Stomach (tissue), 9 donors: ENCODE measurements around the gene CGGBP1. TPM values are rescaled to one million over a fixed set of nuclear protein-coding genes. Genes with fewer than 3 reads are reported as not detected.

Source experiments
- DNase-seq, 2 donors: peaks; one replicate each; pipeline versions ENCODE4 v3.0.0 to v3.0.0-alpha.2; 2013 to 2019
- H3K27ac ChIP-seq, 5 donors: fragments of 200-600 bp in 4 of 5; sonication (generic) in 4 of 5; one replicate each; pipeline ENCODE4 v1.5.1; 2013 to 2019; ENCODE audit warnings: mild to moderate bottlenecking in 1 of 5, moderate library complexity in 1 of 5
- H3K27me3 ChIP-seq, 3 donors: fragments of 200-600 bp; sonication (generic); one replicate each; pipeline ENCODE4 v1.5.1; 2017 to 2019; ENCODE audit warnings: mixed run types in 1 of 3
- H3K36me3 ChIP-seq, 4 donors: fragments of 200-600 bp; sonication (generic); 1 replicate in 3 of 4; 2 replicates in 1 of 4; pipeline ENCODE4 v1.5.1; 2016 to 2019
- H3K4me1 ChIP-seq, 4 donors: fragments of 200-600 bp; sonication (generic); one replicate each; pipeline ENCODE4 v1.5.1; 2016 to 2019
- H3K4me3 ChIP-seq, 4 donors: fragments of 200-600 bp; sonication (generic) in 3 of 4; one replicate each; pipeline ENCODE4 v1.5.1; 2016 to 2019; ENCODE audit warnings: mild to moderate bottlenecking in 1 of 4
- H3K9me3 ChIP-seq, 4 donors: fragments of 200-600 bp; sonication (generic); one replicate each; pipeline ENCODE4 v1.5.1; 2016 to 2019
- EP300 ChIP-seq: sonication (generic); formaldehyde crosslinking; IDR thresholded peaks from one replicate; pipeline ENCODE4 v1.6.1; 2017; ENCODE audit warnings: antibody characterized with exemption
- POLR2A ChIP-seq, 4 donors: fragments of 450-650 bp; IDR thresholded peaks; one replicate each; pipeline ENCODE4 v1.6.1; 2016; ENCODE audit warnings: antibody characterized with exemption in 4 of 4, control low read depth in 2 of 4, mild to moderate bottlenecking in 1 of 4, moderate library complexity in 1 of 4
- POLR2AphosphoS5 ChIP-seq, 3 donors: sonication (generic); formaldehyde crosslinking; IDR thresholded peaks; one replicate each; pipeline ENCODE4 v1.6.1; 2016; ENCODE audit warnings: antibody characterized with exemption in 3 of 3
- WGBS, 5 donors: extraction: QIAGEN DNeasy Blood & Tissue Kit in 3 of 5; methylation state at CpG; one replicate each; pipeline versions ENCODE4 v1.1.5 to v1.1.7; 2013 to 2018; 5-methylcytosine and 5-hydroxymethylcytosine counted together
- intact Hi-C: fragments of 100-400 bp; cut with DNase I; formaldehyde crosslinking; loops from one replicate; pipeline ENCODE4 v1.15.1; 2023; ENCODE audit warnings: low total_unique reads
- polyA plus RNA-seq, 3 donors: library from polyadenylated mRNA; stranded (reverse); fragments of 200-250 nt; gene quantifications; one replicate each; pipeline ENCODE4 v1.2.3, GENCODE V29; 2013
- total RNA-seq, 5 donors: library from RNA; depleted of rRNA; stranded (reverse); fragments of >200 nt; gene quantifications; one replicate each; pipeline versions ENCODE4 v1.1.0 to v1.2.3, GENCODE V29; 2014 to 2016
- TF ChIP-seq, protein P1 (sequence below), 7 experiments: fragments of 450-650 bp in 4 of 7; fragments of 200-600 bp in 3 of 7; sonication (generic) in 3 of 7; IDR thresholded peaks; one replicate each; pipeline ENCODE4 v1.5.1; 2016 to 2019; ENCODE audit warnings: antibody characterized with exemption in 7 of 7, control low read depth in 2 of 7, mild to moderate bottlenecking in 1 of 7
- donor health status: healthy with polysubstance abuse.
- donor health status: Bipolar disorder and iron deficiency.
- donor health status: healthy.

The CGGBP1 gene
- total and polyA plus RNA-seq, 8 donors: 27.4 to 146 (median 33.8) TPM

DNA sequence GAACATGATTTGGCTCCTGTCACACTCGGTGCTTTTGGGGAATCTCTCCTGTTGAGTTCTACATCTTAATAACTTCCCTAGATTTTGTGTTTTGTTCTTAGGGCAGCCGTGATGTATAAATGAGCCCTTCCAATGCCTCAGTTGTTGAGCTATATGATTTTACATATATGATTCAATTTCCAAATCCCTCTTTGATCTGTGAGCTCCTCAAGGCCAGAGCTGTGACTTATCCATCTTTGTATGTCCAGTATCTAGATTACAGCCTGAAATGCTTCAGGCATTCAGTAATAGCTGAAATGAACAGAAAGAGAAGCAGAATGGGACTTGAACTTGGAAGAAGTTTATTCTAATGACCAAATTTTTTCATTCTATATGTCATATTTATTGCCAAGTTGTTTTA is 26.6 kb downstream of the CGGBP1 start:
- Histone ChIP-seq H3K36me3 (no peaks in the 10 kb centered on the region), H3K4me3 (peak overlapping the region; percentile 29 to 40 (median 38)), H3K27ac (peak overlapping the region in 4 of 5 donors; percentile 39 to 67 (median 60)), H3K4me1 (peaks cover 0 to 32% (median 14%) of the 10 kb centered on the region in 4 donors), H3K9me3 (peaks cover 0 to 6% (median 0%) of the 10 kb centered on the region in 4 donors), H3K27me3 (no peaks in the 10 kb centered on the region)
- intact Hi-C loops: no loop called here
- TF ChIP-seq EP300: no peak
- TF ChIP-seq, protein P1, sequence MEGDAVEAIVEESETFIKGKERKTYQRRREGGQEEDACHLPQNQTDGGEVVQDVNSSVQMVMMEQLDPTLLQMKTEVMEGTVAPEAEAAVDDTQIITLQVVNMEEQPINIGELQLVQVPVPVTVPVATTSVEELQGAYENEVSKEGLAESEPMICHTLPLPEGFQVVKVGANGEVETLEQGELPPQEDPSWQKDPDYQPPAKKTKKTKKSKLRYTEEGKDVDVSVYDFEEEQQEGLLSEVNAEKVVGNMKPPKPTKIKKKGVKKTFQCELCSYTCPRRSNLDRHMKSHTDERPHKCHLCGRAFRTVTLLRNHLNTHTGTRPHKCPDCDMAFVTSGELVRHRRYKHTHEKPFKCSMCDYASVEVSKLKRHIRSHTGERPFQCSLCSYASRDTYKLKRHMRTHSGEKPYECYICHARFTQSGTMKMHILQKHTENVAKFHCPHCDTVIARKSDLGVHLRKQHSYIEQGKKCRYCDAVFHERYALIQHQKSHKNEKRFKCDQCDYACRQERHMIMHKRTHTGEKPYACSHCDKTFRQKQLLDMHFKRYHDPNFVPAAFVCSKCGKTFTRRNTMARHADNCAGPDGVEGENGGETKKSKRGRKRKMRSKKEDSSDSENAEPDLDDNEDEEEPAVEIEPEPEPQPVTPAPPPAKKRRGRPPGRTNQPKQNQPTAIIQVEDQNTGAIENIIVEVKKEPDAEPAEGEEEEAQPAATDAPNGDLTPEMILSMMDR (IDR thresholded peaks at IDR 0.05): no peak
- TF ChIP-seq POLR2A (IDR thresholded peaks at IDR 0.05): no peak
- no peak for TF ChIP-seq POLR2AphosphoS5 (IDR thresholded peaks at IDR 0.05)
- 36 to 51% (median 46%) methylated on average over 2 of the region's 2 CpGs for WGBS, 5 donors
- DNase-seq: no peak

DNA sequence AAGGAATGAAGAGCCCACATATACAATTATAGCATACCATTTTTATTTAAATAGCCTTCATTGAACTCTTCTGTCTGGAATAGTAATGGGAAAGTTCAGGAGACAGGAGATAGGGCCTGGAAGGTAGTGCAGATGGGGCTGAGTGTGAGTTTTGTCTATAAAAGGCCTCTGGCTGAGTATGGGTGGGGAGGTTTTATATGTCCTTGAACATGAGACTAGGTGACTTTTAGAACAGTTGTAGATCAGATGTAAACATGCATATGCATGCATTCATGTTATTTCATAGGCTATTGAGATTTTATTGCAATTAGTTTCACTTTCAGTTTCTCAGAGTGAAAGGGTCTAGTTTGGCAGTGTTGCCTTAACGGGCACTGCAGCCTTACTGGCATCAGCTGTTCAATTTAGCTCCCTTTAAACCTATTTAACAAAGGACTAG is 27.1 kb downstream of the CGGBP1 start:
- no peaks in the 10 kb centered on the region for H3K36me3 ChIP-seq
- peaks cover 0 to 32% (median 14%) of the 10 kb centered on the region in 4 donors for H3K4me1 ChIP-seq
- DNase-seq: peak in 1 of 2 donors; percentile 52
- TF ChIP-seq, protein P1 (IDR thresholded peaks at IDR 0.05): no peak
- TF ChIP-seq POLR2A (IDR thresholded peaks at IDR 0.05): no peak
- TF ChIP-seq EP300: no peak
- TF ChIP-seq POLR2AphosphoS5 (IDR thresholded peaks at IDR 0.05): no peak
- intact Hi-C loops: no loop called here
- H3K27ac ChIP-seq: peak overlapping the region in 4 of 5 donors; percentile 39 to 67 (median 60)
- H3K9me3 ChIP-seq: peaks cover 0 to 6% (median 1%) of the 10 kb centered on the region in 4 donors
- H3K4me3 ChIP-seq: peak overlapping the region; percentile 29 to 40 (median 38)
- H3K27me3 ChIP-seq: no peaks in the 10 kb centered on the region
- WGBS, 5 donors: 0 to 10% (median 5%) methylated on average over 1 of the region's 1 CpG

DNA sequence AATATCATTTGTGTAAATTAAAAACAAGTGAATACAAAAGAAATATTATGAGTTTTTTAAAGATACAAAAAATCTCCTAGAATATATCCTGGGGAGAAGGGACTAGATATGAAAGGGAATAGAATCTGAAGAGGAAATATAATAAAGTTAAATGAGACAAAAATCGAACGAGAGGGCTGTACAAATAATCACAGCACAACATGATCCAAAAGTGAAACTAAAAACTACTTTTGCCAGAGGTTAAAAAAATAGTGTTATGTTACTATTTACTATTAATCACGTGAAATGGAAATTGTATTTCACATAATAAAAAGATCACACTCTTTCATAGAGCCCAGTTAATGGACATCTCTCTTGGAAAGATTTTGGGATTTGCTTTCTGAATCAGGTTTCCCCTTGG is 28.6 kb downstream of the CGGBP1 start:
- Histone ChIP-seq H3K4me3 (peak overlapping the region in 1 of 4 donors; percentile 8), H3K27ac (no peak overlapping the region), H3K27me3 (no peaks in the 10 kb centered on the region), H3K9me3 (peaks cover 0 to 12% (median 4%) of the 10 kb centered on the region in 4 donors), H3K4me1 (peaks cover 0 to 32% (median 14%) of the 10 kb centered on the region in 4 donors), H3K36me3 (no peaks in the 10 kb centered on the region)
- TF ChIP-seq POLR2A (IDR thresholded peaks at IDR 0.05) (no peak), POLR2AphosphoS5 (IDR thresholded peaks at IDR 0.05) (no peak), EP300 (no peak)
- TF ChIP-seq, protein P1 (IDR thresholded peaks at IDR 0.05): no peak
- WGBS, 5 donors: 35 to 54% (median 51%) methylated on average over 3 of the region's 3 CpGs
- no peak for DNase-seq
- intact Hi-C loops: no loop called here

DNA sequence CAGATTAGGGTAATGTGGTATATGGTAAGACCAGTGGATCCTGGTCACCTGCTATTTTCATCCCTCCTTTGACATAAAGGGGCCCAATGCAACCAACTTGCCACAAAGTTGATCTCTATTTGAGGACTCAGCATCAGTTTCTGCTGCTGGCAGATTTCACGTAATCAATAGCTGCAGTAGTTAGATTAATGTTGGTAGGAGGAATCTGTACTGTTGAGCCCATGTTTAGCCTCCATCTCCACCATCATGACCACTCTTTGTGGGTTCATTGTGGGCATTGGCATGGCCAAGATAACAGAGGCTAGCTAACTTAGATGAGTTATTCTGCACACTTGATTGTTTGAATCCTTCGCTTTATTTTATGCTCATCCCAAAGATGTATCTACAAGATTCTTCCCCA is 29.9 kb downstream of the CGGBP1 start:
- 92 to 98% (median 97%) methylated on average over 2 of the region's 2 CpGs for WGBS, 5 donors
- Histone ChIP-seq H3K27me3 (no peaks in the 10 kb centered on the region), H3K36me3 (no peaks in the 10 kb centered on the region), H3K4me3 (no peak overlapping the region), H3K27ac (no peak overlapping the region), H3K4me1 (peaks cover 0 to 26% (median 12%) of the 10 kb centered on the region in 4 donors), H3K9me3 (peaks cover 0 to 12% (median 4%) of the 10 kb centered on the region in 4 donors)
- TF ChIP-seq EP300: no peak
- no peak for TF ChIP-seq POLR2AphosphoS5 (IDR thresholded peaks at IDR 0.05)
- no peak for TF ChIP-seq POLR2A (IDR thresholded peaks at IDR 0.05)
- TF ChIP-seq, protein P1 (IDR thresholded peaks at IDR 0.05): no peak
- DNase-seq: no peak
- intact Hi-C loops: no loop called here
